Thymus (tissue), 11 donors: ENCODE data around the gene BIRC2. TPM values are rescaled to one million over a fixed set of nuclear protein-coding genes. Genes with fewer than 3 reads are reported as not detected.
"Not testable (repeated sequence)": the region's sequence is repeated elsewhere in the genome, so short reads cannot be mapped to it uniquely, and the experiment has no call there.

Experiments
- DNase-seq, 9 donors: peaks; one replicate each; pipeline ENCODE4 v3.0.0-alpha.2; 2013; ENCODE audit warnings: low spot score in 9 of 9, low read depth in 6 of 9, missing footprints in 1 of 9
- H3K27ac ChIP-seq, 2 donors: one replicate each; pipeline ENCODE4 v1.5.1; 2013; ENCODE audit warnings: control low read depth in 1 of 2, low read depth in 1 of 2, low read length in 1 of 2, mild to moderate bottlenecking in 1 of 2, moderate library complexity in 1 of 2
- H3K27me3 ChIP-seq, 2 donors: one replicate each; pipeline ENCODE4 v1.5.1; 2013; ENCODE audit warnings: low read length in 1 of 2; ENCODE audit not compliant: control insufficient read depth in 2 of 2, insufficient read depth in 1 of 2
- H3K36me3 ChIP-seq, 2 donors: one replicate each; pipeline ENCODE4 v1.5.1; 2013; ENCODE audit warnings: low read length in 1 of 2, mild to moderate bottlenecking in 1 of 2, moderate library complexity in 1 of 2; ENCODE audit not compliant: control insufficient read depth in 2 of 2, insufficient read depth in 2 of 2
- H3K4me1 ChIP-seq, 2 donors: one replicate each; pipeline ENCODE4 v1.5.1; 2013; ENCODE audit warnings: low read length in 2 of 2; ENCODE audit not compliant: control insufficient read depth in 2 of 2, insufficient read depth in 2 of 2
- H3K4me3 ChIP-seq, 2 donors: one replicate each; pipeline ENCODE4 v1.5.1; 2013; ENCODE audit warnings: low read length in 2 of 2, control low read depth in 1 of 2, mild to moderate bottlenecking in 1 of 2
- H3K9me3 ChIP-seq, 2 donors: one replicate each; pipeline ENCODE4 v1.5.1; 2013; ENCODE audit warnings: low read length in 1 of 2, mild to moderate bottlenecking in 1 of 2; ENCODE audit not compliant: control insufficient read depth in 2 of 2, insufficient read depth in 1 of 2
- WGBS: extraction: QIAGEN DNeasy Blood & Tissue Kit; methylation state at CpG from one replicate; pipeline ENCODE4 v1.1.7; 2013; 5-methylcytosine and 5-hydroxymethylcytosine counted together
- polyA plus RNA-seq: library from polyadenylated mRNA; stranded (reverse); fragments of 200-250 nt; gene quantifications from one replicate; pipeline ENCODE4 v1.2.3, GENCODE V29; 2013
- total RNA-seq: library from RNA; stranded (reverse); fragments of 120-200 nt; gene quantifications from one replicate; pipeline ENCODE4 v1.2.4, GENCODE V29; 2013
- donor health status: healthy.

BIRC2 gene
- total and polyA plus RNA-seq, 2 donors: 95.9 to 127 TPM

DNA sequence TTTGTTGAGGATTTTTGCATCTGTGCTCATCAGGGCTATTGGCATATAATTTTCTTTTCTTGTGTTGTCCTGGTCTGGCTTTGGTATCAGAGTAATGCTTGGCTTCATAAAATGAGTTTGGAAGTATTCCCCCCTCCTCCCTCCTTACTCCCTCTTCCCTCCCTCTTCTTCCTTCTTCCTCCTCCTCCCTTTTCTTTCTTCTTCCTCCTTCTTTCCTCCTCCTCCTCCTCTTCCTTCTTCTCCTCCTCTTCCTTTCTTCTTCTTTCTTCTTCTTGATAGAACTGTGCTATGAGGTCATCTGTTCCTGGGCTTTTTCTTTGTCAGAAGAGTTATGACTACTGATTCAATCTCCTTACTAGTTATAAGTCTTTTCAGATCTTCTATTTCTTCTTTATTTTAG, 10.1 kb downstream of the BIRC2 start:
- H3K9me3 ChIP-seq: peaks cover 0 to 14% of the 10 kb centered on the region in 2 donors
- H3K27ac ChIP-seq: no peak overlapping the region
- H3K36me3 ChIP-seq: peaks cover 11 to 30% of the 10 kb centered on the region in 2 donors
- no peaks in the 10 kb centered on the region for H3K27me3 ChIP-seq
- no peak overlapping the region for H3K4me3 ChIP-seq
- DNase-seq: no peak
- peaks cover 14 to 16% of the 10 kb centered on the region in 2 donors for H3K4me1 ChIP-seq

DNA sequence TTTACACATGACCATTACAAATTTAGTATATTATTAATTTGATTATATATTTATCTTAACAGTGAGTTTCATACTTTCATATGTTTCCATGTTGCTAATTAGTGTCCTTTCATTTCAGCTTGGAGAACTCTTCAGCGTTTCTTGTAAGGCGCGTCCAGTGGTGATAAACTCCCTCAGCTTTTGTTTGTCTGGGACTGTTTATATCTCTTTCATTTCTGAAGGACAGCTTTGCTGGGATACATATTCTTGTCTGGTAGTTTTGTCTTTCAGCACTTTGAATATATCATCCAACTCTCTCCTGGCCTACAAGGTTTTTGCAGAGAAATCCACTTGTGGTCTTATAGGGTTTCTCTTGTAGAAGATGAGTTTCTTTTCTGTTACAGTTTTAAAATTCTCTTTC, 12.4 kb downstream of the BIRC2 start:
- no peak for DNase-seq
- WGBS: 82% methylated on average over 3 of the region's 3 CpGs
- peak overlapping the region in 1 of 2 donors; percentile 46 for H3K27ac ChIP-seq
- peaks cover 0 to 14% of the 10 kb centered on the region in 2 donors for H3K9me3 ChIP-seq
- H3K36me3 ChIP-seq: peaks cover 3 to 32% of the 10 kb centered on the region in 2 donors
- H3K4me1 ChIP-seq: peaks cover 13 to 14% of the 10 kb centered on the region in 2 donors
- no peak overlapping the region for H3K4me3 ChIP-seq
- H3K27me3 ChIP-seq: no peaks in the 10 kb centered on the region

DNA sequence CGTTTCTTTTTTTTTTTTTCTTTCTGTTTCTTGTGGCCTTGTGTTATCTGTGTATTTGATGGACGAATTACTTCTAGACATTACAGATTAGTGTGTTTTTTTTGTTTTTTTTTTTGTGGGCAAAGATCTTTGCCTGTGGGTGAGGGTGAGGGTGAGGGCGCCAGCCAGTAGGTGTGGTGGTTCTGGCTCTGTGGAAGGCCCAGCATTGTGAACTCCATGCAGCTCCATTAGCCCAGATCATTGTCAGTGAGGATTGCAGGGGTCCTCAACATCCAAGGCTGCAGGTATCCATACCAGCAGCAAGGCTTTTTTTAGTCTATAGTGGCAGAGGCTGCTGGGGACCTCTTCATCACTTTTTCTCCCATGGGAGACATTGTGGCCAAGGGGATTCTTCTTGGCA, 13.7 kb downstream of the BIRC2 start:
- no peaks in the 10 kb centered on the region for H3K27me3 ChIP-seq
- DNase-seq: peak in 1 of 9 donors; percentile 26
- H3K27ac ChIP-seq: peak overlapping the region; percentile 90 to 95
- H3K36me3 ChIP-seq: peaks cover 8 to 40% of the 10 kb centered on the region in 2 donors
- H3K4me3 ChIP-seq: no peak overlapping the region
- peaks cover 0 to 14% of the 10 kb centered on the region in 2 donors for H3K9me3 ChIP-seq
- WGBS: 18% methylated on average over 3 of the region's 3 CpGs
- H3K4me1 ChIP-seq: peaks cover 13 to 14% of the 10 kb centered on the region in 2 donors

DNA sequence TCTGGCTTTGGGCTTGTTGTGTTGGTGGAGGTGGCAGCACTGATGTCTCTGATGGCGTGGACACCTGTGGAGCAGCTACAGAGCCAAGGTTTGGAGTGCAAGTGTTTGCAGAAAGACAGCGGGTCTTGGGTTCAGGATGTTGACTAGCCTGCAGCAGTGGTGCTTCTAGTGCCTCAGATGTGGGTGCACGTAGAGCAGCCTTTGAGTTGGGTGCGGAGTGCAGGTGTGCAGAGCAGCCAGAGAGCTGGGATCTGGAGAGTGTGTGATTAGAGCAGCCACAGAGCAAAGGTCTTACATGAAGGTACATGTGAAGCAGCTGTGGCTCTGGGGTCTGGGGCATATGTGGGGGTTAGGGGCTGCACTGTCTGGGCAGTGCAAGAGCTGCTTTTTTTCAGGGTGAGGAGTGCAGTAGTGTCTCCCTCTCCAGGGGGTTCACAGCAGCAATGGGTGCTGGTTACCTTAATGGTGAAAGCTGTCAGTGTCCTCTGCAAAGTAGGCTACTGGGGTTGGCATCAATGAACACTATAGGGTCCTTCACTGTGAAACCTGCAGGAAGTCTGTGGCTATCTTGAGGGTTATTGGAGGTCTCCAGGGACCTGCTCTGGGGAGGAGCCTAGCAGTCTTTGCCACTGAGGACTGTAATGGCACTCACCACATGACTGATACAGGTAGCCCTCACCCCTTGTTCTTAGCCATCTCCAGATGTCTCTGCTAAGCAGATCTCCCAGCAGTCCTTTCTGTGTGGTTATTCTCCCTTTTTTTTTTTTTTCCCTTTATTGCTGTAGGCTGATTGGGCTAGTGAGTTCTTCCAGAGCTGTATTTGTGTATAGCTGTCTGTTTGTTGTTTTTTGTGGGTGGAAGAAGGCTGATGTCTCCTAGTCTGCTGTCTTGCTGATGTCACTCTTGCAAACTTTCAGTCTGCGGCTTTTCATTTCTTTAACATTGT, 14.3 kb downstream of the BIRC2 start:
- 11% methylated on average over 5 of the region's 5 CpGs for WGBS

DNA sequence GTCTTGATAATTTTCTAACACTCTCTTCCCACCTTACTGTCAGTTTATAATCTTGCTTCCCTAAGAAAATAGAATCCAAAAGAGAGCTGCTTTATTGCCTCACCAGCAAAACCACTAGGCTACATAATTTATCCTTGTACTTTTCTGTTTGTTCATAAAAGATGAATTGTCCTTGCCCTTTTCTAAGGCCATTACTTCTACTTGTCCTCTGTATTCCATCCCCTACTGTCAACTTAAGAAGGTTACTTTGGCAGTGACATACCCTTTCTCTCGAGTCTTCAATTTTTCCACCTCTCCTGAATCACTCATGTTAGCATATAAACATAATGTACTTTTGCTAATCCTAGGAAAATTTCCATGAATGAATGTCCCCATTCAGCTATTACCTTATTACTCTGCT, 18.0 kb downstream of the BIRC2 start:
- DNase-seq: no peak
- WGBS: 92% methylated on average over 1 of the region's 1 CpG
- H3K36me3 ChIP-seq: peaks cover 19 to 56% of the 10 kb centered on the region in 2 donors
- no peaks in the 10 kb centered on the region for H3K27me3 ChIP-seq
- peaks cover 0 to 8% of the 10 kb centered on the region in 2 donors for H3K9me3 ChIP-seq
- peaks cover 13 to 14% of the 10 kb centered on the region in 2 donors for H3K4me1 ChIP-seq
- H3K4me3 ChIP-seq: no peak overlapping the region
- H3K27ac ChIP-seq: no peak overlapping the region

More for the DNA sequence above, 14.3 kb downstream of the BIRC2 start:
- peaks cover 0 to 11% of the 10 kb centered on the region in 2 donors for H3K9me3 ChIP-seq
- peak in 8 of 9 donors; percentile 72 to 96 (median 88) for DNase-seq
- H3K4me1 ChIP-seq: peaks cover 13 to 14% of the 10 kb centered on the region in 2 donors
- H3K36me3 ChIP-seq: peaks cover 9 to 45% of the 10 kb centered on the region in 2 donors
- H3K4me3 ChIP-seq: peak overlapping the region; percentile 2 to 33
- peak overlapping the region; percentile 90 to 95 for H3K27ac ChIP-seq
- no peaks in the 10 kb centered on the region for H3K27me3 ChIP-seq

DNA sequence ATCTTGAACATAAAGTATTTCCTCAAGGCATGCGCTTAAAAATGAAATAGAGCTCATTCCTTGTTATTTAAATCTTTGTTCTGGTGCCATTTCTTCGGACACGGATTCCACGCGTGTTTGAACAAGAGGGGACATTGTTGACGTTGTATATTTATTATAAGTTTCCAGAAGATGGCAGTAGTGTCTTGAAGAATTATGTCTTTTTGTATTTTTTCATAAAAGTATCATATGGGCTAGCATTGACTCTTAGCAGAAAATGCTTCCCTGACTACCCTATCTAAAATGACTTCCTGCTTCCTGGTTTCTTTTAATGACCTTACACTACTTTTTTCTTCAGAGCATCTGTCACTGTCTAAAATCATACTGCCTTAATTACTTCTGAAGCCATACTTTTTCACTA, 20.4 kb downstream of the BIRC2 start:
- Histone ChIP-seq H3K27me3 (no peaks in the 10 kb centered on the region), H3K4me3 (no peak overlapping the region), H3K27ac (no peak overlapping the region), H3K9me3 (no peaks in the 10 kb centered on the region), H3K36me3 (peaks cover 19 to 50% of the 10 kb centered on the region in 2 donors), H3K4me1 (no peaks in the 10 kb centered on the region)
- WGBS: 73% methylated on average over 6 of the region's 6 CpGs
- DNase-seq: peak in 2 of 9 donors; percentile 30 to 59

DNA sequence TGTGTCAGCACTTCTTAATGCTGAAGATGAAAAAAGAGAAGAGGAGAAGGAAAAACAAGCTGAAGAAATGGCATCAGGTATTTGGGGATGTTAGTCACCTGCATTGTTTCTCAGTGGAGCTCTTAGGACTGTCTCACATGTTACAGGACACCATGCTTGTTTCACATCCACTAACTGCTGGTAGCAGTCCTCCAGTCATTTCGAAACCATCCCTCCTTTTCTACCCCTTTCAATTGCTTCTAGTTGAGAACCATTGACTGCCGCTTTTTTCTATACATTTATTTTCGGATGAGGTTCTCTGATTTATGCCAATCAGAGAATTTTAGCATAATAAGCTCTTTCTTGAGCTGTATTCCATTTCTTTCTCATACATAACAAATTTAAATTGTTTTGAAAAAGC, 21.5 kb downstream of the BIRC2 start:
- H3K4me3 ChIP-seq: no peak overlapping the region
- DNase-seq: no peak
- no peaks in the 10 kb centered on the region for H3K9me3 ChIP-seq
- H3K36me3 ChIP-seq: peaks cover 19 to 43% of the 10 kb centered on the region in 2 donors
- H3K27me3 ChIP-seq: no peaks in the 10 kb centered on the region
- H3K27ac ChIP-seq: no peak overlapping the region
- H3K4me1 ChIP-seq: no peaks in the 10 kb centered on the region
- 97% methylated on average over 3 of the region's 3 CpGs for WGBS

DNA sequence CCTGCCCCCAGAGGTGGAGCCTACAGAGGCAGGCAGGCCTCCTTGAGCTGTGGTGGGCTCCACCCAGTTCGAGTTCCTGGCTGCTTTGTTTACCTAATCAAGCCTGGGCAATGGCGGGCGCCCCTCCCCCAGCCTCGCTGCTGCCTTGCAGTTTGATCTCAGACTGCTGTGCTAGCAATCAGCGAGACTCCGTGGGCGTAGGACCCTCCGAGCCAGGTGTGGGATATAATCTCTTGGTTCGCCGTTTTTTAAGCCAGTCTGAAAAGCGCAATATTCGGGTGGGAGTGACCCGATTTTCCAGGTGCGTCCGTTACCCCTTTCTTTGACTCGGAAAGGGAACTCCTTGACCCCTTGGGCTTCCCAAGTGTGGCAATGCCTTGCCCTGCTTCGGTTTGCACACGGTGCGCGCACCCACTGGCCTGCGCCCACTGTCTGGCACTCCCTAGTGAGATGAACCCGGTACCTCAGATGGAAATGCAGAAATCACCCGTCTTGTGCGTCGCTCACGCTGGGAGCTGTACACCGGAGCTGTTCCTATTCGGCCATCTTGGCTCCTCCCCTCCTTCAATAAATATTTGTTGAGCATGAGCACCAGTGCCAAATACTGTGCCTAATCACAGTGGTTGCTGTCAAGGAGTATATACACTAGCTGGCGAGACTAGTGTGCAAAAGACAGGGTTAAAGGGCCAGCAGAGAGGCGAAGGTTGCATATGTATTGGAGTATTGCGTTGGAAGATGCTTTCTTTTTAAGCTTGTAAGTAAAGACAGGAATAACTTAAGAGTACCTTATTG, 27.8 kb downstream of the BIRC2 start:
- not testable (repeated sequence) for H3K27me3 ChIP-seq, H3K4me1 ChIP-seq, H3K9me3 ChIP-seq, DNase-seq, H3K27ac ChIP-seq, H3K4me3 ChIP-seq
- H3K36me3 ChIP-seq: peaks cover 15 to 31% of the 10 kb centered on the region in 2 donors
- 91% methylated on average over 31 of the region's 31 CpGs for WGBS
